ENCODE data around the gene MKNK1.

Gene MKNK1

GRCh38 chr1:46543761-46544560 is 60.1 kb downstream of the MKNK1 start:
- no peaks in the 10 kb centered on the region for H3K9me3 ChIP-seq (ENCODE audit: control insufficient read depth, insufficient read depth, low read length)
- TF ChIP-seq CTCF (IDR thresholded peaks at IDR 0.05; ENCODE audit: low read depth, low read length, poor library complexity, severe bottlenecking) (no peak), EZH2phosphoT487 (IDR thresholded peaks at IDR 0.05; ENCODE audit: borderline replicate concordance, low read length) (no peak)
- no peaks in the 10 kb centered on the region for H4K20me1 ChIP-seq (ENCODE audit: control insufficient read depth, insufficient read depth, low read depth, low read length)
- H3K4me1 ChIP-seq (ENCODE audit: control insufficient read depth, low read length) = no peaks in the 10 kb centered on the region
- no peaks in the 10 kb centered on the region for H3K9me2 ChIP-seq (replicated peaks; ENCODE audit: control insufficient read depth, low read length)
- H3K36me3 ChIP-seq (ENCODE audit: control insufficient read depth, low read length) = no peaks in the 10 kb centered on the region
- peaks cover 12% of the 10 kb centered on the region for H3K27me3 ChIP-seq (ENCODE audit: control insufficient read depth, low read length)
- no peaks in the 10 kb centered on the region for H3F3A ChIP-seq (ENCODE audit: control insufficient read depth, insufficient read depth)
- H3K79me2 ChIP-seq (ENCODE audit: control insufficient read depth, low read length) = no peaks in the 10 kb centered on the region
- H3K4me3 ChIP-seq (ENCODE audit: low read length) = no peak overlapping the region
- no peak overlapping the region for H3K27ac ChIP-seq (ENCODE audit: low read depth, low read length)
- H3K4me2 ChIP-seq (ENCODE audit: low read length) = no peak overlapping the region

- Histone ChIP-seq H3K36me3 (ENCODE audit: control insufficient read depth, low read length) (no peaks in the 10 kb centered on the region), H3K9me3 (ENCODE audit: control insufficient read depth, insufficient read depth, low read length) (no peaks in the 10 kb centered on the region), H3K9me2 (replicated peaks; ENCODE audit: control insufficient read depth, low read length) (no peaks in the 10 kb centered on the region), H3K27me3 (ENCODE audit: control insufficient read depth, low read length) (peaks cover 16% of the 10 kb centered on the region), H4K20me1 (ENCODE audit: control insufficient read depth, insufficient read depth, low read depth, low read length) (no peaks in the 10 kb centered on the region), H3K4me3 (ENCODE audit: low read length) (no peak overlapping the region), H3K4me2 (ENCODE audit: low read length) (no peak overlapping the region), H3F3A (ENCODE audit: control insufficient read depth, insufficient read depth) (no peaks in the 10 kb centered on the region), H3K4me1 (ENCODE audit: control insufficient read depth, low read length) (no peaks in the 10 kb centered on the region), H3K79me2 (ENCODE audit: control insufficient read depth, low read length) (no peaks in the 10 kb centered on the region), H3K27ac (ENCODE audit: low read depth, low read length) (no peak overlapping the region)
- no peak for TF ChIP-seq EZH2phosphoT487 (IDR thresholded peaks at IDR 0.05; ENCODE audit: borderline replicate concordance, low read length)
- no peak for TF ChIP-seq CTCF (IDR thresholded peaks at IDR 0.05; ENCODE audit: low read depth, low read length, poor library complexity, severe bottlenecking)
Measured at GRCh38 chr1:46543382-46543760, 60.7 kb downstream of the MKNK1 start.

GRCh38 chr1:46539972-46540371 is 64.1 kb downstream of the MKNK1 start:
- Histone ChIP-seq H3K4me1 (ENCODE audit: control insufficient read depth, low read length) (no peaks in the 10 kb centered on the region), H3K9me2 (replicated peaks; ENCODE audit: control insufficient read depth, low read length) (no peaks in the 10 kb centered on the region), H3F3A (ENCODE audit: control insufficient read depth, insufficient read depth) (no peaks in the 10 kb centered on the region), H3K9me3 (ENCODE audit: control insufficient read depth, insufficient read depth, low read length) (no peaks in the 10 kb centered on the region), H3K36me3 (ENCODE audit: control insufficient read depth, low read length) (no peaks in the 10 kb centered on the region), H3K27ac (ENCODE audit: low read depth, low read length) (no peak overlapping the region), H3K79me2 (ENCODE audit: control insufficient read depth, low read length) (no peaks in the 10 kb centered on the region), H3K4me2 (ENCODE audit: low read length) (no peak overlapping the region), H3K4me3 (ENCODE audit: low read length) (no peak overlapping the region), H4K20me1 (ENCODE audit: control insufficient read depth, insufficient read depth, low read depth, low read length) (no peaks in the 10 kb centered on the region), H3K27me3 (ENCODE audit: control insufficient read depth, low read length) (peaks cover 28% of the 10 kb centered on the region)
- TF ChIP-seq CTCF (IDR thresholded peaks at IDR 0.05; ENCODE audit: low read depth, low read length, poor library complexity, severe bottlenecking) (no peak), EZH2phosphoT487 (IDR thresholded peaks at IDR 0.05; ENCODE audit: borderline replicate concordance, low read length) (no peak)

Measured in DOHH2 (cell line).